NCI-H748 treated with DMSO at 0.1 percent for 48 hours (cell line): ENCODE data around the gene HNRNPUL1.
A peak's percentile ranks its signal among the peaks of the same experiment; 100 is the strongest.
"Not testable (repeated sequence)": the region's sequence is repeated elsewhere in the genome, so short reads cannot be mapped to it uniquely, and the experiment has no call there.

Experiments used
- DNase-seq: peaks from one replicate; lab custom pipeline; 2025; lab: John Stamatoyannopoulos, UW

HNRNPUL1 gene

DNA sequence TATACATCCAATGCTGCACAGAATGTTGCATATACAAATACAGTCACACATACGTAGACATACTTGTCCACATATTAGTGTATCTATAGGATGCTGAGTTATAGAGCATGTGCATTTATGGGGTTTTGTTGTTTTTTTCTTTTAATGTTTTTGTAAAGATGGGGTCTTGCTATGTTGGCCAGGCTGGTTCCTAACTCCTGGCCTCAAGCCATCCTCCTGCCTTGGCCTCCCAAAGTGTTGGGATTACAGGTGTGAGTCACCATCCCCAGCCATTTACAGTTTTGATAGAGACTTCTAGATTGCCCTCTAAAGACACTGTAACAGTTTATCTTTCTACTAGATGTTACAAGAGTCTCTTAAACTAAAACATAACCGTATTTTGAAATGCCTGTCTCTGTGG, 14.3 kb downstream of the HNRNPUL1 start:
- no peak for DNase-seq

DNA sequence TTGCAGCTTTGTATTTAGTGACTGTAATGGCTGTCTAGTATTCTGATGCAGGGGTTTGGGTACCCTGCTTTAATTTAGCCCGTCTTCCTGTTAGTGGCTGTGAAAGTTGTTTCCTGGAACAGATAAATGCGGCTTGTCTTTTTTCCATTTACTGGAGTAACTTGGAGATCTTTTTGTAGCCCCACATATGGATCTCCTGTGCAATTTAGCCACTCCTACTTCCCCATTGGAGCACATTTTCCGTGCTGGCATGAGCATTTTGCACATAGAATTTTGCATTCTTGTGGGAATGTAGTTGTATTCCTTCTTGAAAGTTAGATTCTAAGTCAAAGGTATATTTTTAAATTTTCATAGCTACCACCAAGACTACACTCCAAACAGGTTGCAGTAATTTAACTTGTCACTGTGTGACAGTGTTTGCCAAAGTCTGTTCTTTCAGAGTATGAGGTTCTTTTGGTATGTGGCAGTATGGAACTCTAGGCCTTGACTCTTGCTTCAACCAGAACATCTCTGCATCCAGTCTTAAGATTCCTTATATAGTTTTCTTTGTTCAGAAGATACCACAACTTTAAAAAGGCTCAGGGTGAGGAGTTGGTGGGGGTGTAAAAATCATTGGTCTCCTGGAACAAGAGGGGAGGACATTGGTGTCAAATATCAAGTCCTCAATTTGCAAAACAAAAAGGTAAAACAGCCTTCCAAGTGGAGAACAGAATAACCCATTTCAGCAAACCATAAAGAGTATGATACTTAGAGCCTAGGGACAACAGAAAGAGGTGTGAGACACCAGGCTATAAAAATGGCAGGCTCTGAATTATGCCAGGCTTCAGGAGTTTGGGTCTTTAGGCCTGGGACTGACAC, 24.7 kb downstream of the HNRNPUL1 start:
- no peak for DNase-seq

DNA sequence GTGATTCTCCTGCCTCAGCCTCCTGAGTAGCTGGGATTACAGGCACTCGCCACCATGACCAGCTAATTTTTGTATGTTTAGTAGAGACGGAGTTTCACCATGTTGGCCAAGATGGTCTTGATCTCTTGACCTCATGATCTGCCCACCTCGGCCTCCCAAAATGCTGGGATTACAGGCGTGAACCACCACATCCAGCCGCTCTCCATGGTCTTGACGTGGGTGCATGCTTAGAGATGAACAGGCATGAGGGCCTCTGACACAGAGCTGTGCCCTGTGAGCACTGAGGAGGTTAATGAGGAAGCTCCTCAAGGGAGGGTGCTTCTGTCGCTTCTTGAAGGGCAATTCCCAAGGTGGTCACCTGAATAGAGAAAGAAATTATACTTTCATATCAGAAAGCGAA, 25.6 kb downstream of the HNRNPUL1 start:
- not testable (repeated sequence) for DNase-seq

DNA sequence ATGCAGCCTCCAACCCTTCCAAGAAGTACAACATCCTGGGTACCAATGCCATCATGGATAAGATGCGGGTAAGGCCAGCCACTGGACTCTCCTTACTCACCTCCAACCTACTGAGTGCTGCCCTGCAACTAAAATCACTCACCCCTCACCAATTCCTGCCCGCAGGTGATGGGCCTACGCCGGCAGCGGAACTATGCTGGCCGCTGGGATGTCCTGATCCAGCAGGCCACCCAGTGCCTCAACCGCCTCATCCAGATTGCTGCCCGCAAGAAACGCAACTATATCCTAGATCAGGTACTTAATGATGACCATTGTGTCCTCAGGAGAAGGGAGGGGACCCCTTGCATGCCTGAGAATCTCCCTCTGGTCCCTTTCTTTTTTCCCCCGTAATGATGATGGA, 30.2 kb downstream of the HNRNPUL1 start:
- DNase-seq: no peak

- no peak for DNase-seq
Observed at GRCh38 chr19:41295499-41295898, 31.3 kb downstream of the HNRNPUL1 start.

DNA sequence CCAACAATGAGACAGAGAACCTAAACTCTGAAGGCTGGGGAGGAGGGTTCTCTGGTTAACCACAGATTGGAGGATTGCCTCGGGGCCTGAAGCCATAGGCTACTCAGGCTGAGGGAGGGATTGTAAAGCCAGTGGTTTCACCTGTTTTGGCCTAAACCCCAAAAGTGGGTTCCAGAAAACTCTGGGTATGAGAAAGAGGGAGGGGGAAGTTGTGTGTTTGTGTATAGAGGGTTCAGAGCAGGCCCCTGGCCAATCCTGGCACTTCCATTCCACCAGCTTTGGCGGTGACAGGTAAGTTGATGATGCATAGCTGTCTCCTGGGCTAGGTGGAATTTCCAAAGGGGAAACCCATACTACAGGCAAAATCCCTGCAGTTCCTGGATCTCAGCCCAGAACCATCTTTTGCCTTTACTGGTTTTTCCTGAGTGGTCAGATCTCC, 32.3 kb downstream of the HNRNPUL1 start:
- DNase-seq: no peak

- DNase-seq: no peak
Observed at GRCh38 chr19:41297628-41298347, 33.6 kb downstream of the HNRNPUL1 start.

DNA sequence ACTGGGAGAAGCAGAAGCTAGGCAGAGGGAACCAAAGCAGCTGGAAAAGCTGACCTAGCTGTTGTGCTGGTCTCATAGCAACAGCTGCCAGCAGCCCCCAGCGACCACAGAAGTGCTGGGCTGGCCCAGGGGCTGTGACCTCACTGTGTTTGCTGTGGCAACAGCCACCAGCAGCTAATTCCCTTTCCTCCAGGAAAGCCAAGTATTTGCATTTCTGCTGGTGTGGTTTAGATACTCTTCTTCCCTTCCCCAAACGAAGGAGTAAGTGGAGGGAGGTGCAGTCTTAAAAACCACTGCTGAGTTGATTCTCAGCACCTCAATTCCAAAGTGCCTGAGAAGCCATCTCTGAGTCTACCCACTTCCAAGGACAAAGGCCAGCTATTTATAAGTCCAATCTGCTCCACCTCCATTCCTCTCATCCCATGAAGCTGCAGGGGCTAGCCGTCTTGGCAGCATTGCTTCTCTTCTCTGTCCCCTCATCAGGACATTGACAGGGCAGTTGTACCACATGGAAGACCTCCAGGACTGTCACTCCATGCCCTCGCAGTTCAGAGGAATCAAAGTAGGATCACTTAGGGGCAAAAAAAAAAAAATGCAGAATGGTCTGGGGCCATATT, 34.3 kb downstream of the HNRNPUL1 start:
- DNase-seq: no peak

GRCh38 chr19:41299046-41299754, 35.0 kb downstream of the HNRNPUL1 start:
- no peak for DNase-seq

- no peak for DNase-seq
Observed at GRCh38 chr19:41299755-41300089, 35.5 kb downstream of the HNRNPUL1 start.

DNA sequence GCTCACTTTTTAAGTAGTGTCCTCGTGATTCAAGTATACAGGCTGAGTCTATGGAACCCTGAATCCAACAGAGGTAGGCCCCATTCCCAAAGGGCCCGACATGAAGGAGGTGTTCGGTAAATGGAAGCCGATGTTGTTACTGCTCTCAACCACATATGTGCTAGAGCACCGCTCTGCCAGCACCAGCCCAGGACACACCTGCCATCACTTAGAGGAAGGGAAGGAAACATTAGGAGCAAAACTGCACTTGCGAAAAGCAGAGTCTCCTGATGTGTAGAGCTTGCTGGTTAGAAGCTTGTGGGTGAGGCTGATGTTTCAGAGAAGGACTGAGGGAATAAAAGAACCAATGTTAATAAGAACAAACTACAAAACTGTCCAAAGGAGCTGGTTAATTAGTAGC, 36.4 kb downstream of the HNRNPUL1 start:
- DNase-seq: no peak

- no peak for DNase-seq
Observed at GRCh38 chr19:41302624-41303351, 38.6 kb downstream of the HNRNPUL1 start.

GRCh38 chr19:41303954-41304353, 39.8 kb downstream of the HNRNPUL1 start:
- DNase-seq: no peak

- DNase-seq: no peak
Observed at GRCh38 chr19:41304706-41305483, 40.7 kb downstream of the HNRNPUL1 start.

- no peak for DNase-seq
Observed at GRCh38 chr19:41305927-41306793, 42.0 kb downstream of the HNRNPUL1 start.

GRCh38 chr19:41307090-41307875, 43.1 kb downstream of the HNRNPUL1 start:
- DNase-seq: no peak

DNA sequence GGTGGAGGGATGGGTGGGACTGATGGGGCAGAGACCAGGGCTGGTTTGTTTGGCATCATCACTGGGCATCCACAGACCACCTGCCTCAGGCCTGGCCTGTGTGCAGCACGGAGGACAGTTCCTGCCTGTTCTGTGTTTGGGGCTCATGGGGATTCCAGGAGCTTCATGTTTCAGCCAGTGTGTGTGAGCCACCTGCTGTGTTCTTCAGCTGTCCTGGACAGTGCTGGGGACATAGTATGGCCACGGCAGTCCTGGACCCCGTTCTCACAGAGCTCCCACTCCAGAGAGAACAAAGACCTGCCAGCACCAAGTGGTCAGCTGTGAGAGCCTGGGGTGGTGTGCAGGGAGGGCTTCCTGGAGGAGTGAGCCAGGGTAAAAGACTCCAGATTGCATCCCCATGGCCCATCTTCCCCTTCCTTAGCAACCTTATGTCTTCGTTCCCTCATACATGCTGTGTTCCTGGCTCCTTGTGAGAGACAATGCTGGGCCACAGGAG, 43.8 kb downstream of the HNRNPUL1 start:
- no peak for DNase-seq

GRCh38 chr19:41308450-41309179, 44.4 kb downstream of the HNRNPUL1 start:
- DNase-seq: peak; percentile 88
